ENCODE measurements around the gene ROR2.

DNA sequence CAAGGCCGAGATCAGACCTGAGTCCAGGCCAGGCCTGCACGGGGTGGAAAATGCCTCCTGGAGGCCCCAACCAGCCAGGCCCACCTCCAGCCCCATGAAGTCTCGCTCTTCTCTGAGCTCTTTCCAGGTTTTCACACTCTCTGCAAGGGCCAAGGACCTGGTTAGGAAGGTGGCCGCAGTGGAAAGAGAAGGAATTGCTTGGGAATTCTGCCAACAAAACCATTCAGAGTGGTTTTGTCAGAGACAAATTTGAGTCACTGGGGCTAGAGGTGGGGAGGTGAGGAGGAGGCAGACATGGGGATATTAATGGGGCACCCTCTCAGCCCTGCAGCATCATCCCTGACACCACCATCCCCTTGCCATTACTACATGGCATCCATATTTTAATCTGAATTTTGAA lies 261.0 kb downstream of the ROR2 start:
- TF ChIP-seq, protein P1, sequence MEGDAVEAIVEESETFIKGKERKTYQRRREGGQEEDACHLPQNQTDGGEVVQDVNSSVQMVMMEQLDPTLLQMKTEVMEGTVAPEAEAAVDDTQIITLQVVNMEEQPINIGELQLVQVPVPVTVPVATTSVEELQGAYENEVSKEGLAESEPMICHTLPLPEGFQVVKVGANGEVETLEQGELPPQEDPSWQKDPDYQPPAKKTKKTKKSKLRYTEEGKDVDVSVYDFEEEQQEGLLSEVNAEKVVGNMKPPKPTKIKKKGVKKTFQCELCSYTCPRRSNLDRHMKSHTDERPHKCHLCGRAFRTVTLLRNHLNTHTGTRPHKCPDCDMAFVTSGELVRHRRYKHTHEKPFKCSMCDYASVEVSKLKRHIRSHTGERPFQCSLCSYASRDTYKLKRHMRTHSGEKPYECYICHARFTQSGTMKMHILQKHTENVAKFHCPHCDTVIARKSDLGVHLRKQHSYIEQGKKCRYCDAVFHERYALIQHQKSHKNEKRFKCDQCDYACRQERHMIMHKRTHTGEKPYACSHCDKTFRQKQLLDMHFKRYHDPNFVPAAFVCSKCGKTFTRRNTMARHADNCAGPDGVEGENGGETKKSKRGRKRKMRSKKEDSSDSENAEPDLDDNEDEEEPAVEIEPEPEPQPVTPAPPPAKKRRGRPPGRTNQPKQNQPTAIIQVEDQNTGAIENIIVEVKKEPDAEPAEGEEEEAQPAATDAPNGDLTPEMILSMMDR (IDR thresholded peaks at IDR 0.05), result no peak
- TF ChIP-seq, protein P2, sequence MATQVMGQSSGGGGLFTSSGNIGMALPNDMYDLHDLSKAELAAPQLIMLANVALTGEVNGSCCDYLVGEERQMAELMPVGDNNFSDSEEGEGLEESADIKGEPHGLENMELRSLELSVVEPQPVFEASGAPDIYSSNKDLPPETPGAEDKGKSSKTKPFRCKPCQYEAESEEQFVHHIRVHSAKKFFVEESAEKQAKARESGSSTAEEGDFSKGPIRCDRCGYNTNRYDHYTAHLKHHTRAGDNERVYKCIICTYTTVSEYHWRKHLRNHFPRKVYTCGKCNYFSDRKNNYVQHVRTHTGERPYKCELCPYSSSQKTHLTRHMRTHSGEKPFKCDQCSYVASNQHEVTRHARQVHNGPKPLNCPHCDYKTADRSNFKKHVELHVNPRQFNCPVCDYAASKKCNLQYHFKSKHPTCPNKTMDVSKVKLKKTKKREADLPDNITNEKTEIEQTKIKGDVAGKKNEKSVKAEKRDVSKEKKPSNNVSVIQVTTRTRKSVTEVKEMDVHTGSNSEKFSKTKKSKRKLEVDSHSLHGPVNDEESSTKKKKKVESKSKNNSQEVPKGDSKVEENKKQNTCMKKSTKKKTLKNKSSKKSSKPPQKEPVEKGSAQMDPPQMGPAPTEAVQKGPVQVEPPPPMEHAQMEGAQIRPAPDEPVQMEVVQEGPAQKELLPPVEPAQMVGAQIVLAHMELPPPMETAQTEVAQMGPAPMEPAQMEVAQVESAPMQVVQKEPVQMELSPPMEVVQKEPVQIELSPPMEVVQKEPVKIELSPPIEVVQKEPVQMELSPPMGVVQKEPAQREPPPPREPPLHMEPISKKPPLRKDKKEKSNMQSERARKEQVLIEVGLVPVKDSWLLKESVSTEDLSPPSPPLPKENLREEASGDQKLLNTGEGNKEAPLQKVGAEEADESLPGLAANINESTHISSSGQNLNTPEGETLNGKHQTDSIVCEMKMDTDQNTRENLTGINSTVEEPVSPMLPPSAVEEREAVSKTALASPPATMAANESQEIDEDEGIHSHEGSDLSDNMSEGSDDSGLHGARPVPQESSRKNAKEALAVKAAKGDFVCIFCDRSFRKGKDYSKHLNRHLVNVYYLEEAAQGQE (IDR thresholded peaks at IDR 0.05; ENCODE audit: insufficient read depth in 1 of 2, low read depth in 2 of 2, low read length in 1 of 2), result no peak
- TF ChIP-seq POLR2AphosphoS5 (IDR thresholded peaks at IDR 0.05; ENCODE audit: low read depth, low read length), result no peak

Data from Panc1 (cell line).